SK-N-MC (cell line): ENCODE data around the gene CEP72.

Source experiments
- EZH2 ChIP-seq: fragments of 200-600 bp; sonication (generic); IDR thresholded peaks from one replicate; pipeline ENCODE4 v1.6.1; 2017; ENCODE audit warnings: antibody characterized with exemption
- FOXP2 ChIP-seq: optimal IDR thresholded peaks from 2 replicates; pipeline ENCODE3; 2011; ENCODE audit warnings: mild to moderate bottlenecking, moderate library complexity; ENCODE audit not compliant: insufficient read depth; ENCODE audit errors: extremely low read length, control extremely low read depth
- POLR2AphosphoS5 ChIP-seq: IDR thresholded peaks from 2 replicates; pipeline ENCODE4 v1.6.1; 2012; ENCODE audit warnings: mild to moderate bottlenecking, low read depth, low read length, borderline replicate concordance

- TF ChIP-seq POLR2AphosphoS5, result no peak
- TF ChIP-seq EZH2, result no peak
- TF ChIP-seq FOXP2, result no peak
Measured at GRCh38 chr5:644971-645370, 32.8 kb downstream of the CEP72 start.
